ENCODE measurements around the gene ZNF107. TPM values are rescaled to one million over a fixed set of nuclear protein-coding genes. Genes with fewer than 3 reads are reported as not detected.

The ZNF107 gene
- total and polyA plus RNA-seq, 2 experiments from 2014 or later = 14.8 to 55.3 TPM

DNA sequence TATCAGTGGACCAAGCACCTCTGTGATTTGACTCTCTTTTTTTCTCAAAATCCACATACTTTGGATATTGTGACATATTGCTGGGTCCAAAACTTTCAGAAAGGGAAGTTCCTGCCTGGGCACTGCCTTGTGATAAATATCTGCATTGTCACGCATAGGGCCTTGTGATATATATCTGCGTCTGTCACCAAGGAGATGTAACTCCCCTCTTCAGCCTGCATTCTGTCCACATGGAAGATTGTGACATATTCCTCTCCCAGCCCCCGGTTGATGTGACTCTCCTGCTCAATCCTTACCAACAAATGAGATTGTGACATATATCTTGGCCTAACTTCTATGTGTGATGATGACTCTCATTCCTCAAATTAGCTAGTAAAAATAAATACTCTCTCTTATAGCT is 25.4 kb upstream of the ZNF107 start:
- DNase-seq (ENCODE audit: low spot score) (no peak), ATAC-seq (no peak)
- no peaks in the 10 kb centered on the region for H3K9me2 ChIP-seq (ENCODE audit: insufficient read depth)
- no peaks in the 10 kb centered on the region for H3K4me1 ChIP-seq (ENCODE audit: insufficient read depth)
- Mint-ChIP-seq H3K4me3 (no peak overlapping the region), H3K9me3 (peaks cover 58% of the 10 kb centered on the region), H3K36me3 (ENCODE audit: low read depth) (peaks cover 14% of the 10 kb centered on the region), H3K27me3 (ENCODE audit: insufficient read depth, low read depth, poor library complexity) (peaks cover 5% of the 10 kb centered on the region), H3K4me1 (no peaks in the 10 kb centered on the region), H3K27ac (no peak overlapping the region)
- no peaks in the 10 kb centered on the region for H3K79me2 ChIP-seq (replicated peaks; ENCODE audit: insufficient read depth)
- H3F3A ChIP-seq (replicated peaks; ENCODE audit: low read depth) = no peaks in the 10 kb centered on the region
- H3K4me3 ChIP-seq = no peak overlapping the region
- no peaks in the 10 kb centered on the region for H3K36me3 ChIP-seq (ENCODE audit: insufficient read depth)
- H3K4me2 ChIP-seq = no peak overlapping the region
- H3K27ac ChIP-seq (ENCODE audit: low read depth) = no peak overlapping the region
- H4K20me1 ChIP-seq (replicated peaks; ENCODE audit: insufficient read depth) = no peaks in the 10 kb centered on the region
- TF ChIP-seq STAT1 (IDR thresholded peaks at IDR 0.05; ENCODE audit: unreplicated experiment) (no peak), EZH2phosphoT487 (IDR thresholded peaks at IDR 0.05; ENCODE audit: unreplicated experiment) (no peak), CREB1 (CRISPR knock-in tag; IDR thresholded peaks at IDR 0.05; ENCODE audit: low read depth) (no peak), ZNF331 (CRISPR knock-in tag; IDR thresholded peaks at IDR 0.05; ENCODE audit: low read depth) (no peak)
- TF ChIP-seq, protein P1, sequence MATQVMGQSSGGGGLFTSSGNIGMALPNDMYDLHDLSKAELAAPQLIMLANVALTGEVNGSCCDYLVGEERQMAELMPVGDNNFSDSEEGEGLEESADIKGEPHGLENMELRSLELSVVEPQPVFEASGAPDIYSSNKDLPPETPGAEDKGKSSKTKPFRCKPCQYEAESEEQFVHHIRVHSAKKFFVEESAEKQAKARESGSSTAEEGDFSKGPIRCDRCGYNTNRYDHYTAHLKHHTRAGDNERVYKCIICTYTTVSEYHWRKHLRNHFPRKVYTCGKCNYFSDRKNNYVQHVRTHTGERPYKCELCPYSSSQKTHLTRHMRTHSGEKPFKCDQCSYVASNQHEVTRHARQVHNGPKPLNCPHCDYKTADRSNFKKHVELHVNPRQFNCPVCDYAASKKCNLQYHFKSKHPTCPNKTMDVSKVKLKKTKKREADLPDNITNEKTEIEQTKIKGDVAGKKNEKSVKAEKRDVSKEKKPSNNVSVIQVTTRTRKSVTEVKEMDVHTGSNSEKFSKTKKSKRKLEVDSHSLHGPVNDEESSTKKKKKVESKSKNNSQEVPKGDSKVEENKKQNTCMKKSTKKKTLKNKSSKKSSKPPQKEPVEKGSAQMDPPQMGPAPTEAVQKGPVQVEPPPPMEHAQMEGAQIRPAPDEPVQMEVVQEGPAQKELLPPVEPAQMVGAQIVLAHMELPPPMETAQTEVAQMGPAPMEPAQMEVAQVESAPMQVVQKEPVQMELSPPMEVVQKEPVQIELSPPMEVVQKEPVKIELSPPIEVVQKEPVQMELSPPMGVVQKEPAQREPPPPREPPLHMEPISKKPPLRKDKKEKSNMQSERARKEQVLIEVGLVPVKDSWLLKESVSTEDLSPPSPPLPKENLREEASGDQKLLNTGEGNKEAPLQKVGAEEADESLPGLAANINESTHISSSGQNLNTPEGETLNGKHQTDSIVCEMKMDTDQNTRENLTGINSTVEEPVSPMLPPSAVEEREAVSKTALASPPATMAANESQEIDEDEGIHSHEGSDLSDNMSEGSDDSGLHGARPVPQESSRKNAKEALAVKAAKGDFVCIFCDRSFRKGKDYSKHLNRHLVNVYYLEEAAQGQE (IDR thresholded peaks at IDR 0.05; ENCODE audit: unreplicated experiment) = no peak
- TF ChIP-seq, protein P2, sequence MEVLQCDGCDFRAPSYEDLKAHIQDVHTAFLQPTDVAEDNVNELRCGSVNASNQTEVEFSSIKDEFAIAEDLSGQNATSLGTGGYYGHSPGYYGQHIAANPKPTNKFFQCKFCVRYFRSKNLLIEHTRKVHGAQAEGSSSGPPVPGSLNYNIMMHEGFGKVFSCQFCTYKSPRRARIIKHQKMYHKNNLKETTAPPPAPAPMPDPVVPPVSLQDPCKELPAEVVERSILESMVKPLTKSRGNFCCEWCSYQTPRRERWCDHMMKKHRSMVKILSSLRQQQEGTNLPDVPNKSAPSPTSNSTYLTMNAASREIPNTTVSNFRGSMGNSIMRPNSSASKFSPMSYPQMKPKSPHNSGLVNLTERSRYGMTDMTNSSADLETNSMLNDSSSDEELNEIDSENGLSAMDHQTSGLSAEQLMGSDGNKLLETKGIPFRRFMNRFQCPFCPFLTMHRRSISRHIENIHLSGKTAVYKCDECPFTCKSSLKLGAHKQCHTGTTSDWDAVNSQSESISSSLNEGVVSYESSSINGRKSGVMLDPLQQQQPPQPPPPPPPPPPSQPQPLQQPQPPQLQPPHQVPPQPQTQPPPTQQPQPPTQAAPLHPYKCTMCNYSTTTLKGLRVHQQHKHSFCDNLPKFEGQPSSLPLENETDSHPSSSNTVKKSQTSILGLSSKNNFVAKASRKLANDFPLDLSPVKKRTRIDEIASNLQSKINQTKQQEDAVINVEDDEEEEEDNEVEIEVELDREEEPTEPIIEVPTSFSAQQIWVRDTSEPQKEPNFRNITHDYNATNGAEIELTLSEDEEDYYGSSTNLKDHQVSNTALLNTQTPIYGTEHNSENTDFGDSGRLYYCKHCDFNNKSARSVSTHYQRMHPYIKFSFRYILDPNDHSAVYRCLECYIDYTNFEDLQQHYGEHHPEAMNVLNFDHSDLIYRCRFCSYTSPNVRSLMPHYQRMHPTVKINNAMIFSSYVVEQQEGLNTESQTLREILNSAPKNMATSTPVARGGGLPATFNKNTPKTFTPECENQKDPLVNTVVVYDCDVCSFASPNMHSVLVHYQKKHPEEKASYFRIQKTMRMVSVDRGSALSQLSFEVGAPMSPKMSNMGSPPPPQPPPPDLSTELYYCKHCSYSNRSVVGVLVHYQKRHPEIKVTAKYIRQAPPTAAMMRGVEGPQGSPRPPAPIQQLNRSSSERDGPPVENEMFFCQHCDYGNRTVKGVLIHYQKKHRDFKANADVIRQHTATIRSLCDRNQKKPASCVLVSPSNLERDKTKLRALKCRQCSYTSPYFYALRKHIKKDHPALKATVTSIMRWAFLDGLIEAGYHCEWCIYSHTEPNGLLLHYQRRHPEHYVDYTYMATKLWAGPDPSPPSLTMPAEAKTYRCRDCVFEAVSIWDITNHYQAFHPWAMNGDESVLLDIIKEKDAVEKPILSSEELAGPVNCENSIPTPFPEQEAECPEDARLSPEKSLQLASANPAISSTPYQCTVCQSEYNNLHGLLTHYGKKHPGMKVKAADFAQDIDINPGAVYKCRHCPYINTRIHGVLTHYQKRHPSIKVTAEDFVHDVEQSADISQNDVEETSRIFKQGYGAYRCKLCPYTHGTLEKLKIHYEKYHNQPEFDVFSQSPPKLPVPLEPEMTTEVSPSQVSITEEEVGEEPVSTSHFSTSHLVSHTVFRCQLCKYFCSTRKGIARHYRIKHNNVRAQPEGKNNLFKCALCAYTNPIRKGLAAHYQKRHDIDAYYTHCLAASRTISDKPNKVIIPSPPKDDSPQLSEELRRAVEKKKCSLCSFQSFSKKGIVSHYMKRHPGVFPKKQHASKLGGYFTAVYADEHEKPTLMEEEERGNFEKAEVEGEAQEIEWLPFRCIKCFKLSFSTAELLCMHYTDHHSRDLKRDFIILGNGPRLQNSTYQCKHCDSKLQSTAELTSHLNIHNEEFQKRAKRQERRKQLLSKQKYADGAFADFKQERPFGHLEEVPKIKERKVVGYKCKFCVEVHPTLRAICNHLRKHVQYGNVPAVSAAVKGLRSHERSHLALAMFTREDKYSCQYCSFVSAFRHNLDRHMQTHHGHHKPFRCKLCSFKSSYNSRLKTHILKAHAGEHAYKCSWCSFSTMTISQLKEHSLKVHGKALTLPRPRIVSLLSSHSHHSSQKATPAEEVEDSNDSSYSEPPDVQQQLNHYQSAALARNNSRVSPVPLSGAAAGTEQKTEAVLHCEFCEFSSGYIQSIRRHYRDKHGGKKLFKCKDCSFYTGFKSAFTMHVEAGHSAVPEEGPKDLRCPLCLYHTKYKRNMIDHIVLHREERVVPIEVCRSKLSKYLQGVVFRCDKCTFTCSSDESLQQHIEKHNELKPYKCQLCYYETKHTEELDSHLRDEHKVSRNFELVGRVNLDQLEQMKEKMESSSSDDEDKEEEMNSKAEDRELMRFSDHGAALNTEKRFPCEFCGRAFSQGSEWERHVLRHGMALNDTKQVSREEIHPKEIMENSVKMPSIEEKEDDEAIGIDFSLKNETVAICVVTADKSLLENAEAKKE (CRISPR knock-in tag; IDR thresholded peaks at IDR 0.05) = no peak
- TF ChIP-seq, protein P3, sequence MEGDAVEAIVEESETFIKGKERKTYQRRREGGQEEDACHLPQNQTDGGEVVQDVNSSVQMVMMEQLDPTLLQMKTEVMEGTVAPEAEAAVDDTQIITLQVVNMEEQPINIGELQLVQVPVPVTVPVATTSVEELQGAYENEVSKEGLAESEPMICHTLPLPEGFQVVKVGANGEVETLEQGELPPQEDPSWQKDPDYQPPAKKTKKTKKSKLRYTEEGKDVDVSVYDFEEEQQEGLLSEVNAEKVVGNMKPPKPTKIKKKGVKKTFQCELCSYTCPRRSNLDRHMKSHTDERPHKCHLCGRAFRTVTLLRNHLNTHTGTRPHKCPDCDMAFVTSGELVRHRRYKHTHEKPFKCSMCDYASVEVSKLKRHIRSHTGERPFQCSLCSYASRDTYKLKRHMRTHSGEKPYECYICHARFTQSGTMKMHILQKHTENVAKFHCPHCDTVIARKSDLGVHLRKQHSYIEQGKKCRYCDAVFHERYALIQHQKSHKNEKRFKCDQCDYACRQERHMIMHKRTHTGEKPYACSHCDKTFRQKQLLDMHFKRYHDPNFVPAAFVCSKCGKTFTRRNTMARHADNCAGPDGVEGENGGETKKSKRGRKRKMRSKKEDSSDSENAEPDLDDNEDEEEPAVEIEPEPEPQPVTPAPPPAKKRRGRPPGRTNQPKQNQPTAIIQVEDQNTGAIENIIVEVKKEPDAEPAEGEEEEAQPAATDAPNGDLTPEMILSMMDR (conservative IDR thresholded peaks at IDR 0.05; ENCODE audit: low read depth in 2 of 2) = no peak
- no peaks in the 10 kb centered on the region for H3K27me3 ChIP-seq (ENCODE audit: insufficient read depth)
- H2AFZ ChIP-seq = no peak overlapping the region
